H1 (cell line): ENCODE results near the gene MACROD2. TPM values are rescaled to one million over a fixed set of nuclear protein-coding genes. Genes with fewer than 3 reads are reported as not detected.

Source experiments
- CTCF ChIA-PET: fragments of 300-600 bp; sonication (Branson Sonifier 250); formaldehyde crosslinking; loops from one replicate; lab custom pipeline; 2021; ENCODE audit not compliant: partially characterized antibody; lab: Charles Lee
- POLR2A ChIA-PET: fragments of 300-600 bp; sonication (Branson Sonifier 250); formaldehyde crosslinking; loops from one replicate; lab custom pipeline; 2021; ENCODE audit warnings: inconsistent platforms; ENCODE audit not compliant: partially characterized antibody; lab: Charles Lee
- DNase-seq, 2 experiments: peaks; one replicate each; pipeline versions ENCODE4 v3.0.0 to v3.0.0-alpha.2; 2010 to 2022; ENCODE audit warnings: low spot score in 2 of 2, low read depth in 1 of 2, mixed read lengths in 1 of 2
- FAIRE-seq: peaks from 2 replicates; lab custom pipeline; 2011; peaks lifted over from hg19 to GRCh38; lab: Jason Lieb, UNC
- H2AFZ ChIP-seq: 2 replicates; pipeline ENCODE4 v1.8.1; 2012; ENCODE audit warnings: low read length, inconsistent platforms
- H2AK5ac ChIP-seq: 2 replicates; pipeline ENCODE4 v1.6.1; 2013; ENCODE audit warnings: low read depth, low read length
- H2BK120ac ChIP-seq: replicated peaks from 2 replicates; pipeline ENCODE3; 2013; ENCODE audit warnings: low read depth, low read length, inconsistent platforms
- H2BK12ac ChIP-seq: 2 replicates; pipeline ENCODE4 v1.6.1; 2013; ENCODE audit warnings: low read depth, low read length
- H2BK15ac ChIP-seq: 2 replicates; pipeline ENCODE4 v1.6.1; 2013; ENCODE audit warnings: low read length
- H2BK20ac ChIP-seq: 2 replicates; pipeline ENCODE4 v1.6.1; 2013; ENCODE audit warnings: low read length
- H2BK5ac ChIP-seq: 2 replicates; pipeline ENCODE4 v1.6.1; 2013; ENCODE audit warnings: low read depth, low read length
- H3K14ac ChIP-seq: 2 replicates; pipeline ENCODE4 v1.6.1; 2013; ENCODE audit warnings: inconsistent platforms; ENCODE audit not compliant: insufficient read length
- H3K18ac ChIP-seq: 2 replicates; pipeline ENCODE4 v1.6.1; 2013; ENCODE audit warnings: low read length; ENCODE audit errors: extremely low read depth
- H3K23ac ChIP-seq: 2 replicates; pipeline ENCODE4 v1.6.1; 2013; ENCODE audit warnings: inconsistent platforms; ENCODE audit not compliant: insufficient read length
- H3K23me2 ChIP-seq: 2 replicates; pipeline ENCODE4 v1.6.1; 2013; ENCODE audit warnings: low read depth, low read length
- H3K27ac ChIP-seq: 2 replicates; pipeline ENCODE4 v1.6.1; 2011; ENCODE audit warnings: low read depth, low read length, inconsistent platforms
- H3K27me3 ChIP-seq, 4 experiments: replicated peaks in 1 of 4; 1 replicate in 1 of 4; 2 replicates in 3 of 4; pipeline versions ENCODE4 v1.6.1 to v1.8.1; 2011 to 2013; ENCODE audit warnings: low read length in 3 of 4, mild to moderate bottlenecking in 3 of 4, inconsistent platforms in 2 of 4, mixed read lengths in 2 of 4, moderate library complexity in 1 of 4; ENCODE audit not compliant: control insufficient read depth in 3 of 4, insufficient read depth in 3 of 4; ENCODE audit errors: extremely low read depth in 1 of 4
- H3K36me3 ChIP-seq, 4 experiments: 2 replicates each; pipeline versions ENCODE4 v1.6.1 to v1.8.1; 2011 to 2013; ENCODE audit warnings: mild to moderate bottlenecking in 4 of 4, low read length in 3 of 4, moderate library complexity in 2 of 4, control low read depth in 1 of 4, inconsistent platforms in 1 of 4; ENCODE audit not compliant: insufficient read depth in 4 of 4, control insufficient read depth in 2 of 4
- H3K4ac ChIP-seq: replicated peaks from 2 replicates; pipeline ENCODE3; 2013; ENCODE audit warnings: low read length, low read depth, mixed read lengths, inconsistent platforms; ENCODE audit not compliant: insufficient read length
- H3K4me1 ChIP-seq, 4 experiments: replicated peaks in 1 of 4; 1 replicate in 1 of 4; 2 replicates in 3 of 4; pipeline versions ENCODE4 v1.6.1 to v1.8.1; 2011 to 2013; ENCODE audit warnings: low read length in 3 of 4, inconsistent platforms in 2 of 4, mixed read lengths in 1 of 4; ENCODE audit not compliant: insufficient read depth in 4 of 4, control insufficient read depth in 3 of 4
- H3K4me2 ChIP-seq, 2 experiments: 2 replicates each; pipeline versions ENCODE4 v1.6.1 to v1.8.1; 2011 to 2013; ENCODE audit warnings: low read depth in 2 of 2, low read length in 2 of 2, control low read depth in 1 of 2, inconsistent platforms in 1 of 2, mild to moderate bottlenecking in 1 of 2; ENCODE audit not compliant: insufficient read depth in 1 of 2
- H3K4me3 ChIP-seq, 4 experiments: fragments of 200-600, 300-600 bp in 1 of 4; sonication (generic), shearing (Covaris generic), sonication (Bioruptor Twin) in 1 of 4; 2 replicates each; pipeline versions ENCODE4 v1.5.1 to v1.8.1; 2011 to 2016; ENCODE audit warnings: low read length in 4 of 4, low read depth in 3 of 4, control low read depth in 2 of 4, inconsistent platforms in 2 of 4, mild to moderate bottlenecking in 2 of 4, mixed read lengths in 1 of 4, moderate library complexity in 1 of 4; ENCODE audit not compliant: insufficient read depth in 2 of 4; ENCODE audit errors: extremely low read depth in 1 of 4
- H3K56ac ChIP-seq: replicated peaks from 2 replicates; pipeline ENCODE3; 2013; ENCODE audit warnings: low read depth, mild to moderate bottlenecking, mixed read lengths, low read length, inconsistent platforms; ENCODE audit not compliant: insufficient read length
- H3K79me1 ChIP-seq: 2 replicates; pipeline ENCODE4 v1.6.1; 2013; ENCODE audit warnings: low read depth, low read length, control low read depth
- H3K79me2 ChIP-seq, 2 experiments: 2 replicates each; pipeline versions ENCODE4 v1.6.1 to v1.8.1; 2012 to 2013; ENCODE audit warnings: low read length in 2 of 2, mild to moderate bottlenecking in 2 of 2, inconsistent platforms in 1 of 2; ENCODE audit not compliant: insufficient read depth in 2 of 2, control insufficient read depth in 1 of 2
- H3K9ac ChIP-seq, 4 experiments: replicated peaks in 1 of 4; 1 replicate in 1 of 4; 2 replicates in 3 of 4; pipeline versions ENCODE4 v1.6.1 to v1.8.1; 2011 to 2013; ENCODE audit warnings: low read depth in 3 of 4, low read length in 3 of 4, control low read depth in 2 of 4, mild to moderate bottlenecking in 2 of 4, moderate library complexity in 2 of 4, inconsistent platforms in 1 of 4; ENCODE audit errors: extremely low read depth in 1 of 4
- H3K9me3 ChIP-seq, 2 experiments: 2 replicates each; pipeline versions ENCODE4 v1.6.1 to v1.8.1; 2012 to 2013; ENCODE audit warnings: mild to moderate bottlenecking in 2 of 2, moderate library complexity in 2 of 2, control low read depth in 1 of 2, inconsistent platforms in 1 of 2, low read depth in 1 of 2, low read length in 1 of 2, mixed read lengths in 1 of 2; ENCODE audit not compliant: insufficient read depth in 2 of 2
- H4K20me1 ChIP-seq, 2 experiments: replicated peaks in 1 of 2; 2 replicates each; pipeline versions ENCODE3 to v1.8.1; 2011 to 2013; ENCODE audit warnings: inconsistent platforms in 2 of 2, low read length in 2 of 2, mild to moderate bottlenecking in 1 of 2; ENCODE audit not compliant: insufficient read depth in 2 of 2, control insufficient read depth in 1 of 2
- H4K5ac ChIP-seq: 2 replicates; pipeline ENCODE4 v1.6.1; 2013; ENCODE audit warnings: low read length, low read depth, mixed read lengths, inconsistent platforms; ENCODE audit not compliant: insufficient read length
- H4K8ac ChIP-seq: 2 replicates; pipeline ENCODE4 v1.8.0; 2013; ENCODE audit warnings: mild to moderate bottlenecking, moderate library complexity, low read length, inconsistent platforms; ENCODE audit not compliant: insufficient read depth; ENCODE audit errors: extremely low read depth
- H4K91ac ChIP-seq: replicated peaks from 2 replicates; pipeline ENCODE3; 2013; ENCODE audit warnings: low read length, mixed read lengths, inconsistent platforms; ENCODE audit not compliant: insufficient read length
- BRCA1 ChIP-seq: IDR thresholded peaks from 2 replicates; pipeline ENCODE4 v1.6.1; 2012; ENCODE audit warnings: low read depth, low read length, improper control_type of control experiment
- CBX5 ChIP-seq: fragments of 300-800, 300-1000 bp; sonication (generic); IDR thresholded peaks from 2 replicates; pipeline ENCODE4 v1.7.1; 2016; ENCODE audit warnings: antibody characterized with exemption, low read length, low read depth
- CTCF ChIP-seq, 3 experiments: IDR thresholded peaks; 1 replicate in 2 of 3; 2 replicates in 1 of 3; pipeline versions ENCODE4 v1.5.1 to v1.6.1; 2011; ENCODE audit warnings: low read length in 3 of 3, mild to moderate bottlenecking in 3 of 3, inconsistent platforms in 2 of 3, low read depth in 1 of 3, moderate library complexity in 1 of 3; ENCODE audit not compliant: insufficient read depth in 1 of 3; ENCODE audit errors: control extremely low read depth in 1 of 3
- EZH2 ChIP-seq: fragments of 200-600 bp; sonication (generic); IDR thresholded peaks from 2 replicates; pipeline ENCODE4 v1.7.1; 2012; ENCODE audit warnings: low read depth, mild to moderate bottlenecking, moderate library complexity, low read length, inconsistent platforms; ENCODE audit not compliant: severe bottlenecking
- GTF2F1 ChIP-seq: IDR thresholded peaks from 2 replicates; pipeline ENCODE4 v1.6.1; 2012; ENCODE audit warnings: low read depth, low read length, improper control_type of control experiment, borderline replicate concordance
- KDM1A ChIP-seq: fragments of 200-600, 300-600 bp; sonication (generic); IDR thresholded peaks from 2 replicates; pipeline ENCODE4 v1.7.1; 2016; ENCODE audit warnings: mild to moderate bottlenecking, low read length, borderline replicate concordance
- KDM4A ChIP-seq: IDR thresholded peaks from one replicate; pipeline ENCODE4 v1.7.1; 2012; ENCODE audit warnings: low read depth, mild to moderate bottlenecking, moderate library complexity, low read length, inconsistent platforms; ENCODE audit not compliant: severe bottlenecking
- PHF8 ChIP-seq: fragments of 200-600 bp; sonication (generic); conservative IDR thresholded peaks from 2 replicates; pipeline ENCODE4 v1.7.1; 2012; ENCODE audit warnings: low read depth, mild to moderate bottlenecking, inconsistent platforms, low read length, moderate library complexity
- RBBP5 ChIP-seq: IDR thresholded peaks from 2 replicates; pipeline ENCODE4 v1.7.1; 2012; ENCODE audit warnings: low read depth, mild to moderate bottlenecking, inconsistent platforms, low read length, moderate library complexity, borderline replicate concordance
- RXRA ChIP-seq: IDR thresholded peaks from 2 replicates; pipeline ENCODE4 v1.6.1; 2011; ENCODE audit warnings: low read depth, mild to moderate bottlenecking, low read length, moderate library complexity; ENCODE audit not compliant: insufficient read depth
- SIN3A ChIP-seq, 2 experiments: IDR thresholded peaks in 1 of 2; conservative IDR thresholded peaks in 1 of 2; 2 replicates each; pipeline ENCODE4 v1.6.1; 2011 to 2012; ENCODE audit warnings: low read length in 2 of 2, improper control_type of control experiment in 1 of 2, low read depth in 1 of 2, mild to moderate bottlenecking in 1 of 2
- WGBS, 2 experiments: shearing (Covaris generic) in 1 of 2; methylation state at CpG; one replicate each; pipeline versions ENCODE4 v1.1.6 to v1.1.7; 2013 to 2015; ENCODE audit warnings: low lambda C conversion rate in 2 of 2, mixed read lengths in 2 of 2, inconsistent platforms in 1 of 2, low coverage in 1 of 2, missing lambda C conversion rate in 1 of 2; ENCODE audit not compliant: insufficient replicate concordance in 2 of 2, insufficient coverage in 1 of 2, insufficient read length in 1 of 2; ENCODE audit errors: extremely low coverage in 1 of 2, missing lambda C conversion rate in 1 of 2; 5-methylcytosine and 5-hydroxymethylcytosine counted together
- polyA plus RNA-seq, 7 experiments: library from polyadenylated mRNA; depleted of rRNA in 3 of 7; stranded (reverse) in 5 of 7; unstranded in 2 of 7; fragments of >200 nt in 5 of 7; fragments of 200-250 nt in 2 of 7; gene quantifications; 1 replicate in 5 of 7; 2 replicates in 1 of 7; 4 replicates in 1 of 7; pipeline versions ENCODE4 v1.2.1 to v1.2.3, GENCODE V29; 2011 to 2013; ENCODE audit warnings: missing spikeins in 2 of 7, mixed read lengths in 2 of 7
- total RNA-seq: library from RNA; stranded (reverse); fragmentation: NEBNext Ultra II Directional; extraction: Animal tissue kit (Norgen Biotek cat#: 25700); gene quantifications from 2 replicates; pipeline ENCODE4 v1.2.1, GENCODE V29; 2021

MACROD2 gene
- total and polyA plus RNA-seq, 2 of the 8 experiments (the other 6 are each of a cell fraction or from before 2014, with no cell fraction given) = 0.70 to 3.9 TPM

DNA sequence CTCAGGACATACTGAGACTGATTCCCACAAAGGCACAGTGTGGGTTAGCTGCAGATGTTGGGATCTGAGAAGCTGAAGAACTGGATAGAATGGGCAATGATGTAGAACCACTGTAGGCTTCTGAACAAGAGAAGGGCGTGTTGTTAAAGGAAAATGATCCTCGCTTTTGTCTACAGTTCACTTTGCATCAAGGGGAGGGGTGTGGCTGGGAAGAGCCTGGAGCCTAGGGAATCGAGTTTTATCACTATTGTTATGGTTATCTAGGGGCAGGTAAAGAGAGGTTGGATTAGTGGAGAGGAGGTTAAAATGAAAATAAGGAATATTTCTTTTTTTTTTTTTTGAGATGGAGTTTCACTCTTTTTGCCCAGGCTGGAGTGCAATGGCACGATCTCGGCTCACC lies 1809.8 kb downstream of the MACROD2 start:
- Histone ChIP-seq H3K56ac (no peak overlapping the region), H3K4me2 (no peak overlapping the region), H3K23me2 (no peaks in the 10 kb centered on the region), H2AK5ac (no peak overlapping the region), H2BK12ac (no peak overlapping the region), H3K4me3 (no peak overlapping the region), H4K91ac (no peak overlapping the region), H3K27me3 (no peaks in the 10 kb centered on the region), H4K5ac (no peak overlapping the region), H3K23ac (no peak overlapping the region), H3K79me1 (no peaks in the 10 kb centered on the region), H3K18ac (no peak overlapping the region), H2BK15ac (no peak overlapping the region), H2AFZ (no peak overlapping the region), H2BK5ac (no peak overlapping the region), H3K4me1 (peaks cover 0 to 3% (median 1%) of the 10 kb centered on the region in 4 experiments; a peak in 2 of 7 replicates), H3K14ac (no peak overlapping the region), H3K4ac (no peak overlapping the region), H3K36me3 (no peaks in the 10 kb centered on the region), H2BK120ac (no peak overlapping the region), H3K27ac (no peak overlapping the region), H4K8ac (no peak overlapping the region), H2BK20ac (no peak overlapping the region), H4K20me1 (no peaks in the 10 kb centered on the region), H3K9me3 (peaks cover 9 to 14% of the 10 kb centered on the region in 2 experiments; a peak in 3 of 4 replicates), H3K9ac (no peak overlapping the region), H3K79me2 (no peaks in the 10 kb centered on the region)
- POLR2A ChIA-PET = no interaction called here
- CTCF ChIA-PET = no interaction called here
- TF ChIP-seq SIN3A (conservative IDR thresholded peaks at IDR 0.05 in 1 of 2, IDR thresholded peaks at IDR 0.05 in 1 of 2; ENCODE audit: low read depth in 1 of 2, low read length in 2 of 2) (no peak), RXRA (no peak), CTCF (IDR thresholded peaks at IDR 0.05; ENCODE audit: control extremely low read depth in 1 of 3, insufficient read depth in 1 of 3, low read depth in 1 of 3, low read length in 3 of 3) (no peak), KDM4A (no peak), EZH2 (no peak), CBX5 (no peak), GTF2F1 (no peak), PHF8 (no peak), BRCA1 (no peak), KDM1A (no peak), RBBP5 (no peak)
- WGBS, 2 experiments = 93% methylated on average over 5 of the region's 5 CpGs; no CpG with 5 or more reads in 1 of the 2 experiments
- no peak for DNase-seq
- FAIRE-seq = no peak
